Measurements from ENCODE around the gene CTRL. TPM values are rescaled to one million over a fixed set of nuclear protein-coding genes. Genes with fewer than 3 reads are reported as not detected.
"Not testable (repeated sequence)": the region's sequence is repeated elsewhere in the genome, so short reads cannot be mapped to it uniquely, and the experiment has no call there.

Gene CTRL
- 0.20 and 0.22 TPM in 2 replicates for total RNA-seq

DNA sequence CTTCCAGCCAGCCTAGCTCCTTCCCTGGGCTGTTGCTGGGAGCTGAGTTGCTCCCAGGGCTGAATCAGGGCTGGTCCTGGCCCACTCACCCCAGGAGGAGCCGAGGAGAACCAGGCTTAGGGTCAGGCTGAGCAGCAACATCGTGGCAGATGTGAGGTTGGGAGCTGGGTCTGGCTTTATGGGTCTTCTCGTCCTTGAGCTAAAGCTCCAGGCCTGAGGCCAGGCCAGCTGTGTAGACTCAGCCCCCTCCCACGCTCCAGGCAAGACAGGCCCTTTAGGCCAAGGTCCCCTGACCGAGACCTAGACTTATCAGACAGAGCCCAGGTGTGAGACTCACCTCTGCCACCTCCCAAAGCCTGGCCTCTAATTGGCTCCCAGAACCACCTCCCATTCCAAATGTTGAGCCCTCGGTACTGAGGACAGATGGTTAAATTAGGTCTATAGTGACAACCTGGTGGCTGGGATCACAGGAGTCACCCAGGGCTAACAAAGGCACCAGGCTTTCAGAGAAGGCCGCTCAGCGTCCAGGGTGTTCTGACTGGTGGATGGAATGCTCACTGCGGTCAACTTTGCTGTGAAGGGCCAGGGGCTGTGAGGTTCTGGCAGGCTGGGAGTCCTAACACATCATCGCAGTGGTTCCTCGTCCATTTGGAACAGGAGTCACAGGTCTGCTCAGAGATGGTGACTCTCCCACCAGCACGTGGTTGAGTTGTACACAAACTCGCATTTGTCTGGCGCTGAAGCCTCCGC lies at the start of gene CTRL:
Gene CTRL, minus strand, starts transcription at position 151 of the 750 bp plus-strand sequence. Its CDS starts 10 bp downstream, at position 141.
- DNase-seq (ENCODE audit: low read depth in 2 of 2): no peak

DNA sequence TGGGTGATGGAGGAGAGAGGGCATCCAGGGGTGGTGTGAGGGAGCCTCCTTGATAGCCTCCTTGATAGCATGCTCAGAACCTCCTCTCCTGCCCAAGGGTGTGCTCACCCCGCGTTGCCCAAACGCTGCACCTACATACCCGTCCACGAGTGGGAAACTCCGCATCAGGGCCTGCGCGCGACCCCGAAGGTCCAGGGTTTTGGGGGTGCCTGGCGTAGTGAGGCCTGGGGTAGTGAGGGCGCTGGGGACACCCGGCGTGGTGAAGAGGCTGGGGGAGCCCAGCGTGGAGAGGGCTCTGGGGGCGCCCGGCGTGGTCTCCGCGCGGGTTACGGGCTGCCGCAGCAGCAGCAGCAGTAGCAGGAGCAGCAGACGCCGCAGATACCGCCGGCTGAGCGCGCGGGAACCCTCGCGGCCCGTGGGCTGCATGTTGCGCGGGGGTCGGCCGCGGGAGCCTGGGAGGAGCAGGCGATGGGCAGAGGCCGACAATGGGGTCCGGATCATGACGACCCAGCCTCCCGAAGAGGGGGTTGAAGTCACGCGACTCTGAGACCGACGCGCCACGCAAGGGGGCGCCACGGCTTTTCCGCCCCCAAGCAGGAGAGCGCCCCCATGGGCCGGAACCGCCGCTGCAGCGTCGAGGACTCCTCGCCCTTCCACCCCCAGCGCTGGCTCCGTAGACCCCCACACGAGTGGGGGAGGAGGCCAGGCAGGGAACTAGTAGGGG lies 48.5 kb upstream of the CTRL start, which contains the start of gene DPEP3:
Gene DPEP3, minus strand, starts transcription at position 545 of the 724 bp plus-strand sequence. Its CDS starts 119 bp downstream, at position 426.
- DNase-seq (ENCODE audit: low read depth in 2 of 2): no peak

DNA sequence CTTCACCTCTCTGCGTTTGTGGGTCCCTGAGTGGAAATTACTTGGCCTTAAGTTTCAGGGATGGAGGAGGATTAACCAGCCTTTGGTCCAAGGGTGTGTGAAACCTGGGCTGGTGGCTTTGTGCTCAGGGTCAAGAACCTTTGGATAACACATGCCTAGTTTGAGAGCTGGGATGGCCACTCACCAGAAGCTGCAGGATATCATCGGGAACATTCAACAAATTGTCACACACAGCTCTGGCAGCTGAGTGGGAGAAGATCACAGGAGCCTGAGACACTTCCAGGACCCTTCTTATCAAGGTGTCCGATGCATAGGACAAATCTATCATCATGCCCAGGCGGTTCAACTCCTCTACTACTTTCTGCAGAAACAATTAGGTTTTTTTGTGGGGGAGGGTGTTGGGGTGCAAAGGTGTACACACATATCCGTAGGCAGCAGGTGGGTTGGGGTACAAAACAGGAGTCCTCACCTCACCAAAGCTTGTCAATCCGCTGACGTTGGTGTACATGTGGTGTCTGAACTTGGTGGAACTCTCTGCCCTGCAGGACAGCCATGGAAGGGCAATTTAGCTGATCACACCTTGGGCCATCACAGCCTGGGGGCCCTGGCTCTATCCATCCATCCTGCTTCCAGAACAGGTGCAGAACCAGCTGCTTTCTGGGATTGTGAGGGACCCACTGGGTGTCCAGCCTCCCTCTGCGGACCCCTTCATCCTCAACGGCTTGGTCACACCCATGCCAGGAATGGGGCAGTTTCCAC lies 46.0 kb upstream of the CTRL start:
- DNase-seq (ENCODE audit: low read depth in 2 of 2): no peak

- DNase-seq (ENCODE audit: low read depth in 2 of 2): no peak
These were observed 45.3 kb upstream of the CTRL start for GRCh38 chr16:67977005-67977404.

DNA sequence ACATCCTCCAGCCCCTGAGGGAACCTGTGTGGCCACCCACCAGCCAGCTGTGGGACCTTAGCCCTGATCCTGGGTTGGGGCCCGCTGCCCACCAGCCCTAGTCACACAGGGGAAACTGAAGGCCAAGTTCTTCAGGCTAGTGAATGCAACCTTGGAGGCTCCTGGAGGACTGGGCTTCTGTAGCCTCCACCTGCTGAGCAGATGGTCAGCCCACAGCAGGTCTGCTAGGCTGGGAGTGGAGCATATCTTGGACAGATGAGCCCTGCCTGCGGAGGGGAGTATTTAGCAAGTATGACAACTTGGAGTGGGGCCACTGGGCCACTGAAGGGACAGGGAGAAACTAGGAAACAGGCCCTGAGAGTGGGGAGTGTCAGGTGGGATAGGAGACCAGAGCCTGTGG lies 44.5 kb upstream of the CTRL start:
- DNase-seq (ENCODE audit: low read depth in 2 of 2): no peak

DNA sequence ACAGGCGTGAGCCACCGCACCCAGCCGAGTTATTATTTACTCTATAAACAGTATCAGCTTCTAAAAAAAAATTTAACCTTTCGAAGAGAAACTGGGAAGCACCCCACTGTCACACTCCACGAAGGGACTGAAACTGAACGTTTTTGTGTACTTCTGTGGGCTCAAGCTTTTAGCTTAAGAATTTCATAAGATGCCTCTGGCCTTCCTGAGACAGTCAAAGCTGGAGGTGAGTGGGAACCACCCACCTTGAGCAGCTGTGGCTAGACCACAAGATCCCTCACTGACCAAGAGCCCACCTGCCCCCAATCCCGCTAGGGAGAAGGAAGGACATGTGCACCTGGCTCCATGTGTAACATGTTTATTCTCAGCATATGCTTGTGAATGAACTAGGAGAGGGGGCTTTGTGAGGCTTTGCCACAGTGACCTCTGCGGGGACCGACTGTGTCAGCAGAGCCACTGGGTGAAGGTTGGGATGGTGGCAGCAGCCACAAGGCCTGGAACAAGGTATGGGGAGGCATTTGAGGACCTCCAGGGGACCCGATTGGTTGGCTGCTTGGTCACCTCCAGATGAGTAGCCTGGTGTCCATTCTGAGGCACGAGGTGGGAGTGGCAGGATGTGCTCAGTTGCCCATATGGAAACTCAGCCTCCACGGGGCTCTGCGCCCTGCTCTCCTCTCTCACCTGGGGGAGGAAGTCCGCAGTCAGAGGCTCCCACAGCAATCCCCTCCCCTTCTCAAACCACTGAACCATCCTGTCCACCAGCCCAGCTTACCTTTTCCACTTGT lies 43.9 kb upstream of the CTRL start:
- DNase-seq (ENCODE audit: low read depth in 2 of 2): no peak

GRCh38 chr16:67972285-67972684 lies 40.6 kb upstream of the CTRL start:
- not testable (repeated sequence) for DNase-seq (ENCODE audit: low read depth in 2 of 2)

GRCh38 chr16:67971111-67971510 lies 39.4 kb upstream of the CTRL start:
- no peak for DNase-seq (ENCODE audit: low read depth in 2 of 2)

GRCh38 chr16:67969254-67970039 lies 37.8 kb upstream of the CTRL start:
- no peak for DNase-seq (ENCODE audit: low read depth in 2 of 2)

- peak; percentile 71 to 88 for DNase-seq (ENCODE audit: low read depth in 2 of 2)
These were observed 37.0 kb upstream of the CTRL start, which contains the start of gene SLC12A4 for GRCh38 chr16:67968400-67969253. Gene SLC12A4 (minus strand): TSS chr16:67968637. CDS start chr16:67968553, 84 bp downstream.

- DNase-seq (ENCODE audit: low read depth in 2 of 2): peak; percentile 33 to 51
These were observed 36.3 kb upstream of the CTRL start for GRCh38 chr16:67967958-67968399.

DNA sequence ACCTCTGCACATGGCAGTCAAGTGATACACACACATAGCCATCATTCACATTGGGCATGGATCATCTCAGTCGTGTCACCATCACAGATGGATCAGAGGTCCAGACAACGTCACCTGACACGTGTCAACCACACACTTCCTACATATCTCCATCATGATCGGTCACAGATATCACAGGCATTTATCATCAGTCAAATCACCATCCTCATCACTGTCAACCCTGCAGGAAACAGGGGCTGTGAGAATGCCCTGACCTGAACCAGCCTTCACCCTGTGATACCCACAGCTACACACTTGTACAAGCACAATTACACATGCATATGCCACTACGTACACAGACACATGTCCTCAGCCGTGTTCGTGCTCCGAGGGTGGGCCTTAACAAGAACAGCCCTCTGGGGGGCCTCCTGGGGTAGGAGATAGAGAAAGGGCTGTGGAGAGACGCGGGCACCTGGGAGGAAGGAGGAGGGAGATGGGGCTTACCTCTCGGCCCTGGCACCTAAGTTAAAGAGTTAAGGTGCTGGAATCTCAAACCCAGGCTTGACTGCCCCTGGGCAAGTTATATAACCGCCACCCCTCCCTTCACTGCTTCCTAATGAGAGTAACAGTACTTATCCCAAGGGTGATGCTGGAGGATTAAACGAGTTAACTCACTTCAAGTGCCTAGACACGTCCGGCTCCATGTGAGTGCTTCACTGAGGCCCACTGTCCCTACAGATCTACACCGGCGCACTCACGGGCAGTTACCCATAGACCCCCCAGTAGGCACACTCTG lies 35.7 kb upstream of the CTRL start:
- peak; percentile 47 to 55 for DNase-seq (ENCODE audit: low read depth in 2 of 2)

GRCh38 chr16:67966549-67967182 lies 35.0 kb upstream of the CTRL start:
- DNase-seq (ENCODE audit: low read depth in 2 of 2): no peak

DNA sequence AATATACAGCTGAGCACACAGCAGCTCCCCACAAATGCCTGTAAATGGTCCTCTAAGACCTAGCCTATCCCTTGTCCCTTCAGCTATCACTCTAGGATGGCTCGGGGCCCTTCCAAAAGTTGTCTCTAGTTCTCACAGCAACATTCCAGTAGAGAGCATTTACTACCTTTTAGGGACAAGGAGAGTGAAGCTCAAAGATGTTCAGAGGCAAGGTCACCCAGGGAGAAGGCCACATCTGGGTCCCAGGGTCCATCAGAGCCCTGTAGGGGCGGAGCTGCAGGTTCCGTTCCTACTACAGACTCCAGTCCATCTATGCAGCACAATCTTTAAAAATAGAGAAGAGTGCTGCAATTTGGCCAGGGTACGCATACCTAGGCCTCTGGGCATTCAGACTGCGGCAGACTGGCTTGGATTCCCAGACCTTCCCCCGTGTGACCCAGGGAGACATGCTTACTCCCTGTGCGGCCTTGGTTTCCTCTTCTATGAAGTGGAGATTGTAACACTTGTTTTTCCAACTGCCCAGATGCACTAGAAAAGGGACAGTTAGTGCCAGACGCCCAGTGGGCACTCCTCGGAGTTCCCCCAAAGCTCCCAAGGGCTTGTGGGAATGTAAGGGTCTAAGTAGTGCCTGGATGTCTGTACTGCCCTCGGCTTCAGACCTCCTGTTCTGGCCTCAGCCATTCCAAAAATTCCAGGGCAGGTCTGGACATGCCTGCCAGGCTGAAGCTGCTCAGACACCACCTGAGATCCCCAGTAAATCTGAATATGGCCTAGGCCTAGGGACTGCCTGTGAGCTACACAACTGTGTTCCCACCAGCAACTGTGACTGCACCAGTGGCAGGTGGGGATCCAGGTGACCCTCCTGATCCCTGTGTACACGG lies 34.2 kb upstream of the CTRL start:
- no peak for DNase-seq (ENCODE audit: low read depth in 2 of 2)

DNA sequence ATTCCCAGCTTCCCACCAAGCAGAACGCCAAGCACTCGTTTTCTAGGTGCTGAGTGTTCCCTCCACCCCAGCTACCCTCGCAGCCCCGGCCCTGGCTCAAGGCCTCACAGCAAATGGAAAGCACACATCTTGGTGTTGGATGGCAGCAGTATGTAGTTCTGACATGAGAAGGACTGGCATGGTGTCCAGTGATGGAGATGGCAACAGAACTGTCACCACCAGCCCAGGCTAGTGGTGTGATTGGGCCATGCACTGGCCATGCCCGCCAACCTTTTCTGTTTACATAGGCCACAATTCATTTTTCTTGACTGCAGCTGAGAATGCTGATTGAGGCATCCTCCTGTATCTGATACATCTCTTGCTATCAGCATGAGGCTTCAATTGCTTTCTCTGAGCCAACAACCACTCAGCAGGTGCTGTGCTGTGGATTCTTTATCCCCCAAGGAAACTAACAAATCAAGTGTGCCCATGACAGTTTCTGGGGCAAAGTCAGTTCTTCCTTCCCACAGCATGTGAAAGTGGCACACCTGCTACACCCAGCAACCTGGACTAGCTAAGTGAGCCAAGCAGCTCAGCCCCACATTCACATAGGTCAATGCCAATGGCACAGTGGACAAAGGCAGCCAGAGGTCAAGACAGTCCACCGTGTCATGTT lies 32.9 kb upstream of the CTRL start:
- no peak for DNase-seq (ENCODE audit: low read depth in 2 of 2)

GRCh38 chr16:67963662-67964321 lies 32.1 kb upstream of the CTRL start:
- peak in 1 of 2 donors; percentile 37 for DNase-seq (ENCODE audit: low read depth in 2 of 2)
